Panc1 (cell line): ENCODE measurements around the gene SMIM21.

Experiments
- POLR2AphosphoS5 ChIP-seq: IDR thresholded peaks from 2 replicates; pipeline ENCODE4 v1.6.1; 2012; ENCODE audit warnings: mild to moderate bottlenecking, low read depth, low read length, moderate library complexity
- SIN3A ChIP-seq: IDR thresholded peaks from 2 replicates; pipeline ENCODE4 v1.6.1; 2012; ENCODE audit warnings: low read depth, mild to moderate bottlenecking, low read length, moderate library complexity, borderline replicate concordance; ENCODE audit not compliant: insufficient read depth
- TCF7L2 ChIP-seq: IDR thresholded peaks from 2 replicates; pipeline ENCODE4 v1.6.1; 2011; ENCODE audit warnings: mild to moderate bottlenecking, low read depth, low read length, inconsistent platforms
- TF ChIP-seq, protein P1 (sequence below): fragments of 450-650 bp; IDR thresholded peaks from 2 replicates; pipeline ENCODE4 v1.5.1; 2017; ENCODE audit warnings: mild to moderate bottlenecking
- TF ChIP-seq, protein P2 (sequence below), 2 experiments: IDR thresholded peaks; 2 replicates each; pipeline ENCODE4 v1.6.1; 2011 to 2012; ENCODE audit warnings: low read depth in 2 of 2, control low read depth in 1 of 2, low read length in 1 of 2, mild to moderate bottlenecking in 1 of 2, moderate library complexity in 1 of 2; ENCODE audit not compliant: insufficient read depth in 1 of 2

DNA sequence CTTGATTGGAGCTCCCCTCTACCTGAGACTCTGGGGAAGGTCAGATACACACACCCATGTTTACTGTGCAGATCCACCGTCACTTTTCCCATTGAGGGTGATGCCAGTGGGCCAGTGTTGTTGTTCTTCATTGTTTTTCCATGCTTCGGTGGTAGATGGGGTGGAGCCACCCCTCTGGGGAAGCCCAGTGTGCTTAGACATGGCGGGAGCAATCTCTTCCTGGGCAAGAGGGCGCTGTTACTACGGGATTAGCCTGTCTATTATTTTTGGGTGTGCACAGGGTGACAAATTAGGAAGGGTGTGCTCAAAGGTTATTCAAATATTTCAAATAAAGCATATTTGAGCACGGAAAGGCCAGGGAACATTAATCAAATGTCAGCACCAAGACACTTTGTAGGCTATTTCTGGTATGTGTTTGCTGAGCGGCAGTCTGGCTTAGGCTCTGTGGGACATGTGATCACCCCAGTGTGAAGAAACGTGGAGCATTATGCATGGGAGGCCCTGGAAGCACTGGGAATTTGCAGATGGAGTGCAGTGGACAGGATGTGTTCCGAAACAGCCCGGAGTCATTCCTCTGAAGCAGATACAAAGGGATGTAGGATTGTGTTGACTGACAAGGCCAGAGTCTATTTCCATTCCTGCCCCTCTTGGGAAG, 34.8 kb upstream of the SMIM21 start:
- TF ChIP-seq POLR2AphosphoS5 (no peak), SIN3A (no peak), TCF7L2 (no peak)
- TF ChIP-seq, protein P1, sequence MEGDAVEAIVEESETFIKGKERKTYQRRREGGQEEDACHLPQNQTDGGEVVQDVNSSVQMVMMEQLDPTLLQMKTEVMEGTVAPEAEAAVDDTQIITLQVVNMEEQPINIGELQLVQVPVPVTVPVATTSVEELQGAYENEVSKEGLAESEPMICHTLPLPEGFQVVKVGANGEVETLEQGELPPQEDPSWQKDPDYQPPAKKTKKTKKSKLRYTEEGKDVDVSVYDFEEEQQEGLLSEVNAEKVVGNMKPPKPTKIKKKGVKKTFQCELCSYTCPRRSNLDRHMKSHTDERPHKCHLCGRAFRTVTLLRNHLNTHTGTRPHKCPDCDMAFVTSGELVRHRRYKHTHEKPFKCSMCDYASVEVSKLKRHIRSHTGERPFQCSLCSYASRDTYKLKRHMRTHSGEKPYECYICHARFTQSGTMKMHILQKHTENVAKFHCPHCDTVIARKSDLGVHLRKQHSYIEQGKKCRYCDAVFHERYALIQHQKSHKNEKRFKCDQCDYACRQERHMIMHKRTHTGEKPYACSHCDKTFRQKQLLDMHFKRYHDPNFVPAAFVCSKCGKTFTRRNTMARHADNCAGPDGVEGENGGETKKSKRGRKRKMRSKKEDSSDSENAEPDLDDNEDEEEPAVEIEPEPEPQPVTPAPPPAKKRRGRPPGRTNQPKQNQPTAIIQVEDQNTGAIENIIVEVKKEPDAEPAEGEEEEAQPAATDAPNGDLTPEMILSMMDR = no peak
- TF ChIP-seq, protein P2, sequence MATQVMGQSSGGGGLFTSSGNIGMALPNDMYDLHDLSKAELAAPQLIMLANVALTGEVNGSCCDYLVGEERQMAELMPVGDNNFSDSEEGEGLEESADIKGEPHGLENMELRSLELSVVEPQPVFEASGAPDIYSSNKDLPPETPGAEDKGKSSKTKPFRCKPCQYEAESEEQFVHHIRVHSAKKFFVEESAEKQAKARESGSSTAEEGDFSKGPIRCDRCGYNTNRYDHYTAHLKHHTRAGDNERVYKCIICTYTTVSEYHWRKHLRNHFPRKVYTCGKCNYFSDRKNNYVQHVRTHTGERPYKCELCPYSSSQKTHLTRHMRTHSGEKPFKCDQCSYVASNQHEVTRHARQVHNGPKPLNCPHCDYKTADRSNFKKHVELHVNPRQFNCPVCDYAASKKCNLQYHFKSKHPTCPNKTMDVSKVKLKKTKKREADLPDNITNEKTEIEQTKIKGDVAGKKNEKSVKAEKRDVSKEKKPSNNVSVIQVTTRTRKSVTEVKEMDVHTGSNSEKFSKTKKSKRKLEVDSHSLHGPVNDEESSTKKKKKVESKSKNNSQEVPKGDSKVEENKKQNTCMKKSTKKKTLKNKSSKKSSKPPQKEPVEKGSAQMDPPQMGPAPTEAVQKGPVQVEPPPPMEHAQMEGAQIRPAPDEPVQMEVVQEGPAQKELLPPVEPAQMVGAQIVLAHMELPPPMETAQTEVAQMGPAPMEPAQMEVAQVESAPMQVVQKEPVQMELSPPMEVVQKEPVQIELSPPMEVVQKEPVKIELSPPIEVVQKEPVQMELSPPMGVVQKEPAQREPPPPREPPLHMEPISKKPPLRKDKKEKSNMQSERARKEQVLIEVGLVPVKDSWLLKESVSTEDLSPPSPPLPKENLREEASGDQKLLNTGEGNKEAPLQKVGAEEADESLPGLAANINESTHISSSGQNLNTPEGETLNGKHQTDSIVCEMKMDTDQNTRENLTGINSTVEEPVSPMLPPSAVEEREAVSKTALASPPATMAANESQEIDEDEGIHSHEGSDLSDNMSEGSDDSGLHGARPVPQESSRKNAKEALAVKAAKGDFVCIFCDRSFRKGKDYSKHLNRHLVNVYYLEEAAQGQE (IDR thresholded peaks at IDR 0.05; ENCODE audit: insufficient read depth in 1 of 2, low read depth in 2 of 2, low read length in 1 of 2) = no peak
